EH (cell line): ENCODE results near the gene COPG1.
"Not testable (repeated sequence)": the region's sequence is repeated elsewhere in the genome, so short reads cannot be mapped to it uniquely, and the experiment has no call there.

Source experiments
- DNase-seq: peaks from one replicate; pipeline ENCODE4 v3.0.0-alpha.2; 2015; ENCODE audit warnings: low read depth

The COPG1 gene

GRCh38 chr3:129240436-129240835, 9.0 kb upstream of the COPG1 start:
- DNase-seq, result peak; percentile 69

- DNase-seq, result peak; percentile 20
Observed at GRCh38 chr3:129245141-129245540, 4.3 kb upstream of the COPG1 start.

- peak; percentile 92 for DNase-seq
Observed at GRCh38 chr3:129245641-129246306, 3.6 kb upstream of the COPG1 start.

- DNase-seq, result no peak
Observed at GRCh38 chr3:129246636-129247035, 2.8 kb upstream of the COPG1 start.

- no peak for DNase-seq
Observed at GRCh38 chr3:129248286-129248979, 973 bp upstream of the COPG1 start.

DNA sequence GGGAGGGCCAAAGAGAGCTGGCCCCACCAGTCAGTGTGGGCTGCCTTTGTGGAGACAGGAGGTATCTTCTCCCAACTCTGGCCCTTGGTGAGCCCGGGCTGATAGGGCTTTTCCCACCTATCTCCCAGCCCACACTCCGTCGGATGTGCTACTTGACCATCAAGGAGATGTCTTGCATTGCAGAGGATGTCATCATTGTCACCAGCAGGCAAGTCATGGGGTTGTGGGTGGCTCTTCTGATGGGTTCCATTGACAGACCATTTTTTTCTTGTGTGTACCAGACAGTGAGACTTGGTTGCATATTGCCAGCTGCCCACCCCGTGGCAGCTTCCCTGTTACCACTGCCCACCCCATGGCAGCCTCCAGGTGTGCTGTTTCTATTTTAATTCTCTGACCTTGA, 3.3 kb downstream of the COPG1 start:
- no peak for DNase-seq

GRCh38 chr3:129254536-129255230, 5.3 kb downstream of the COPG1 start:
- no peak for DNase-seq

DNA sequence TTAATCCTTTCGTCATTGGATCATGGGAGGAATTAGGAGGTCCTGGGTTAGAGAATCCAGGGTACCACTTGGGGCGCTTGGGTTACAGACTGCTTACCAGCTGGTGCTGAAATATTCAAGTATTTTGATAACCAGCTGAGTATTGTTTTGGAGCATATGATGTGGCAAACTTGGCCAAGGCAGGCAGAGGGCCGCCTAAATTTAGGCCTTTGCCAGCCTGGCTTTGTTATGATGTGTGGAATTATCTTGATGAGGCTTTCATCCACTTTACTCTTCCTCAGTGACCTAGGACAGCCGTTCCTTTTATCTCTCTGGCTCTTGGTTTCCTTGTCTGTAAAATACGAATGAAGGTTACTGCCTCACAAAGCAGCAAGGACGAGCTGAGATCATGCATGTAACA, 6.9 kb downstream of the COPG1 start:
- DNase-seq, result no peak

GRCh38 chr3:129257609-129258008, 8.2 kb downstream of the COPG1 start:
- no peak for DNase-seq

DNA sequence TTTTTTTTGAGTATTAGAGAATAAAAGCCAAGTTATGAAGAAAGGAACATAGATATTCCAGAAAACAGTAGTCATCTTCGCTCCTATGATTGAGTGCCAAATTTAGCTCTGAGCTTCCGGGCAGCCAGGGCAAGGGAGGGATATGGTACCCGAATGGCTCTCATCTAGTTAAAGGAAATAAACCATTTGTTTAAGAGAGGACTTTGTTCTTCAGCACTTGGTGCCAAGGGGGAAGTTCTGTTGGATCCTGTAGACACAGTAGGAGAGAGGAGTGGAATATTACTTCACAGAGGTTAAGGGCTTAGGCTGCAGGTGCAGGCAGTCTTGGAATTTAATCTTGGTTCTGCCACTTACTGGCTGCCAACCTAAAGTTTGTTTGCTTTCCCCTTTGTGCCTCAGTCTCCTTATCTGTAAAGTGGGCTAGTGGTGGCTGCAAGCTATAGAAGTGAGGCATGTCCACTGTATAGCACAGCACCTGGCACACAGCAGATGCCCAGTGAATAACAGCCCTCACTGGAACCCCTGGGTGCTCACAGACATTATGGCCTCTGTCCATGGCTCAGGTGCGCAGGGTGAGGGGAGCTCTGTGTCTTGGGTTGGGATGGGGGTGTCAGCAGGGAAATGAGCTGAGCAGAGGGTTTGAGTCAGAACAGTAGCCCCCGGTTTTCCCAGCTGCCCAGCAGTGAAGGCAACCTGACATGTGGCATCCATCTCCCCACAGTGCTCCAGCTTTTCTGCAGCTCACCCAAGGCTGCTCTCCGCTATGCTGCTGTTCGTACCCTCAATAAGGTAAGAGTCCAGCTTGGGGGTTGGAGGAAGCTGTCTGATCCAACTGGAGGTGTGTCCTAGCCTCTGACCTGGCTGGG, 10.4 kb downstream of the COPG1 start:
- no peak for DNase-seq

- DNase-seq, result no peak
Observed at GRCh38 chr3:129260606-129261005, 11.2 kb downstream of the COPG1 start.

GRCh38 chr3:129261894-129262293, 12.5 kb downstream of the COPG1 start:
- no peak for DNase-seq

DNA sequence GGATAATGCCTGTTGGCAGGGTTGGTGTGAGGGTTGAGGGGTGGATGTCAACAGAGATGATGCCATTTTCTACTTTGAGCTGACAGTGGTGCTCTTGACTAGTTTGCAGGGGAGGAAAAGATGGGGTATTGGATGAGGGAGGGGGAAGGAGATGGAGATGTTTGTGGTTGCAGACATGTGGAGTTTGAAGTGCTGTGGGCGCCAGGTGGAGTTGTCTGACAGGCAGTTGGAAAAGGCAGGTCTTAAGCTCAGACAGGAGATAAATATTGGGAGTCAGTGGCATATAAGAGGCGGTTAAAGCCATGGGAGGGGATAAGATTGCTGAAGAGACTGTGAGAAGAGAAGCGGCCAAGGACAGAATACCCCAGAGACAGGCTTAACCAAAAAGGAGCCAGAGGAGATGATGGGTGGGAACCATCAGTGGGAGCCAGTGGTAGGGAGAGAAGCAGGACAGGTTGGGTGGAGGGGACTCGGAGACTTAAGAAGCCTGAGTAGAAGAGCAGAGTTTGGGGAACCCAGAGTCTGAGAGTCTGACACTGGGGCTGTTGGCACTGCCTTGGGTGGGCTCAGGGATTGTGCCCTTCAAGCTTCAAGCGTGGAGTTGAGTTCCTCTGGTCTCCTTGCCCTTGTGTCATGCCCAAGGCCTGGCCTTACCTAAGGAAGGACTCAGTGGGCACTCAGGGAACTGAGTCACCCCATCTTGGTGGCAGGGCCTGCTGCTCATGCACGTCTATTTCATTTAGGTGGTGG, 13.9 kb downstream of the COPG1 start:
- no peak for DNase-seq

DNA sequence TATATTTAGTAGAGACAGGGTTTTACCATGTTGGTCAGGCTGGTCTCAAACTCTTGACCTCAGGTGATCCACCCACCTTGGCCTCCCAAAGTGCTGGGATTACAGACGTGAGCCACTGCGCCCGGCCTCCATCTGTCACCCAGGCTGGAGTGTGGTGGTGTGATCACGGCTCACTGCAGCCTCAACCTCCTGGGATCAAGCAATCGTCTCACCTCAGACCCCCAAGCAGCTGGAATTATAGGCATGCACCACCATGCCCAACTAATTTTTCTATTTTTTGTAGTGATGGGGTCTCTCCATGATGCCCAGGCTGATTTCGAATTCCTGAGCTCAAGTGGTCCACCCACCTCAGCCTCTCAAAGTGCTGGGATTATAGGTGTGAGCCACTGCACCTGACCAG, 15.6 kb downstream of the COPG1 start:
- not testable (repeated sequence) for DNase-seq

DNA sequence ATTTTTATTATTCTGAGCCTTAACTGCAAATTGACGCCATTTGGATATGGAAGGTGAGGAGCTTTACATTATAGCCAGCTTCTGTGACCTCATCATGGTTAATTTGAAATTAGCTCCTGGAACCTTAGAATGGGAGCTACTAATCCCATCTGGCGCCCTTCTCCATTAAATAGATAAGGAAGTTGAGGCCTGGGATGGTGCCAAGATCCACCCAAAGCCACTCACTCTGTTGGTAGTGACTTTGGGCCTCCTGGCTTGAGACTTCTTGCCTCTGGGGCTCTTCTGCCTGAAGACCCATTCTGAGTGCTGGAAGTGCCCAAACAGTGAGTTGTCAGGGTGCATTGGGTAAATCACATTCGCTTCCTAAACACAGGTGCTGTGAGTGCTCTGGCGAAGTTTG, 17.2 kb downstream of the COPG1 start:
- no peak for DNase-seq

- DNase-seq, result no peak
Observed at GRCh38 chr3:129268396-129268795, 19.0 kb downstream of the COPG1 start.

DNA sequence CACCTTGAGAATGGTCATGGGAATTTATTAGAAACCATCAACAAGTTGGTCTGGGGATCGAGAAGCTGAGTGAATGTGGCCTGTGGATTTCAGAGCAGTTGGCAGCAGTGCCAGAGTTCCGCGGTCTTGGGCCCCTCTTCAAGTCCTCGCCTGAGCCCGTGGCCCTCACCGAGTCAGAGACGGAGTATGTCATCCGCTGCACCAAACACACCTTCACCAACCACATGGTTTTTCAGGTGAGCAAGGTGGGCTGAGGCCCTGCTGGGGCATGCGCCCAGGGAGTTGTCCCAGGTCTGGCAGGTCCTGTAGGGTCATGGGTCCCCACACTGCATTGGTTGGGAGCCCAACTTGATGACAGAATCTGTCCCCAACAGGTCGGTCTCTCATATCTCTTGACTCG, 22.3 kb downstream of the COPG1 start:
- no peak for DNase-seq

DNA sequence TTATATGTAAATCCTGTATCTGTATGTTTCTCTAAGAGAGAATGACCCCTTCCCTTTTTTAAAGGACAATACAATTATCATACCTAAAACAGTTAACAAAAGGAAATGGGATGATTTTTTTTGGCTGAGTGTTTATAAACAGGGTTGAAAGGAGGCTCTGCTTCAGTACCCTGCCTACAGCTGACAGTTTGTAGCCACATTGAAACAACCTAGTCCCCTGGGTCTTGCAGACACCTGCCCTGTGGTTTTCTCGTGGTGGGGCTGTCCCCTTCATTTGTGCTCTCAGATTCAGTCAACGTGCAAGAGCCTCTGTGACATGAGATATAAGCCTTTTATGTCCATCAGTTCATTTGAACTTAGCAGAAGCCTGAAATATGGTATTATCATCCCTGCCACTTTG, 27.0 kb downstream of the COPG1 start:
- DNase-seq, result no peak

DNA sequence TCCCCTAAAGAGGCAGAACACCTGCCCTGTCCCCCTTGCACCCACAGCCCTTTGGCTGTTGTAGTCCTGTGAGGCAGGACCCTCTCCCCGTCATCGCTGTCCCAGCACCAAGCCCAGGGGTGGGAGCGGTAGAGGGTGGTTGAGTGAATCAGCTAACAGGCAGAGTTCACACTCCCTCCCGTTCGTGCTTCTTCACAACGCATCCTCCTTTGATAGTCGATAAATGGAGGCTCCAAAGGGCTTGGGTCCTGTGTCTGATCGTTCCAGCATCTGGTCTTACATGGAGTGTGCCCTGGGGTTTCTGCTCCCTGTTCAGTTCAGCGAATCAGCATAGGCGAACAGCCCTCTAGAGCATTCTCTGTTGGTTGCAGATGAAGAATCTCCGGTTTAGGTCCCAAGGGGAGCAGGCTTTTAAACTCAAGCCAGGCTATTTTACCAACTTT, 28.4 kb downstream of the COPG1 start:
- DNase-seq, result peak; percentile 27

DNA sequence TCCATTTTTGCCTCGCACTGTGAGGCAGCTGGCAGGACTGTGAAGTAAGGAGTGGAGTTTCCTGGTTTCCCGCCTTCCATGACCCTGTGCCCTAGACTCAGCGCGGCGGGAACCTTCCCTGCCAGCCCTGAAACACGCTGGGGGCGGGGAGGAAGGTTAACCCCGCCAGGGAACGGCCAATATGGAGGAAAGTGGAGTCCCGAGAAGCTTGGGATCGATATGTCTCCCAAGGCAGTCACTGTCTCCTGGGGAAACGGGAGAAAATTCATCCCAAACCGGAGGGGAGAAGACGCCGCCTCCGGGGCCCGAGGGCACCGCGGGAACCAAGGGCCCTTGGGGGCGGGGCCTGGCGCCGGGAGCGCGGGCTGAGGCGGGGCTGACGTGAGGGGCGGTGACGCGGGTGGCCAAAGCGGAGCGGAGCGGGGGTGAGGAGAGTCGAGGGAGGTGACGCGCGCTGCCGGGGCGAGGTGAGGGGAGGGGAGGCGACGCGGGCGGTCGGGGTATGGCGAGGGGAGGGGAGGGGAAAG, 29.1 kb downstream of the COPG1 start, which contains the start of gene HMCES:
Gene HMCES (plus strand): TSS at position 432 of the 527 bp plus-strand sequence. CDS start 863 bp downstream, outside the sequence.
- peak; percentile 90 for DNase-seq
